ENCODE results near the gene NR1I2.

DNA sequence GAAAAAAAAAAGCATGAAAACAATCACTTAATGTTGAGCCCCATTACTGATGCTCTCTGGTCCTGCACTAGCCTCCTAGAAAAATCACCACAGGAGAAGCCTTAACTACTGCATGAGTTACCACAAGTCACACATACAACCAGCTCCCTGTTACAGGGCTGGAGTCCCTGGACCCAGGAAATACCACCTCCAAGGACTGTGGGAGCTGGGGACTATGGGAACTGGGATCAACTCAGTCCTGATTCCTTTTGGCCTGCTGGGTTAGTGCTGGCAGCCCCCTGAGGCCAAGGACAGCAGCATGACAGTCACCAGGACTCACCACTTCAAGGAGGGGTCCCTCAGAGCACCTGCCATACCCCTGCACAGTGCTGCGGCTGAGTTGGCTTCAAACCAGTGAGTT is 559 bp downstream of the NR1I2 start:
- TF ChIP-seq CTCF (IDR thresholded peaks at IDR 0.05) (no peak), POLR2A (IDR thresholded peaks at IDR 0.05) (no peak)

Data from adrenal gland (tissue), 5 donors.